OCI-LY1 (cell line): Measurements from ENCODE around the gene FOXA3.

Experiments used
- H2AFZ ChIP-seq: fragments of 200-600 bp; sonication (generic), shearing (Covaris generic); 2 replicates; pipeline ENCODE4 v1.6.0; 2014; ENCODE audit warnings: antibody characterized with exemption, mild to moderate bottlenecking, low read length
- H3F3A ChIP-seq: fragments of 200-600 bp; sonication (generic), shearing (Covaris generic); 2 replicates; pipeline ENCODE4 v1.6.0; 2014; ENCODE audit warnings: mild to moderate bottlenecking, antibody characterized with exemption, low read length, moderate library complexity; ENCODE audit not compliant: insufficient read depth
- H3K27ac ChIP-seq: fragments of 200-600 bp; sonication (generic); 2 replicates; pipeline ENCODE4 v1.5.1; 2014; ENCODE audit warnings: low read length, mixed run types, mild to moderate bottlenecking, low read depth; ENCODE audit not compliant: poor library complexity, severe bottlenecking
- H3K27me3 ChIP-seq: fragments of 200-600 bp; sonication (generic); 2 replicates; pipeline ENCODE4 v1.6.0; 2014; ENCODE audit warnings: antibody characterized with exemption, mild to moderate bottlenecking, low read length, moderate library complexity; ENCODE audit not compliant: insufficient read depth
- H3K36me3 ChIP-seq: fragments of 200-600 bp; sonication (generic); 2 replicates; pipeline ENCODE4 v1.6.1; 2014; ENCODE audit warnings: mild to moderate bottlenecking, antibody characterized with exemption, low read length, moderate library complexity, mixed read lengths; ENCODE audit not compliant: insufficient read depth
- H3K4me1 ChIP-seq: fragments of 200-600 bp; sonication (generic); 2 replicates; pipeline ENCODE4 v1.5.1; 2014; ENCODE audit warnings: mild to moderate bottlenecking, low read length, moderate library complexity; ENCODE audit not compliant: insufficient read depth, severe bottlenecking
- H3K4me2 ChIP-seq: fragments of 200-600 bp; sonication (generic), shearing (Covaris generic); 2 replicates; pipeline ENCODE4 v1.6.1; 2014; ENCODE audit warnings: low read length
- H3K4me3 ChIP-seq: fragments of 200-600 bp; sonication (generic); 2 replicates; pipeline ENCODE4 v1.5.1; 2014; ENCODE audit warnings: low read length, low read depth, mild to moderate bottlenecking, mixed read lengths; ENCODE audit not compliant: poor library complexity, severe bottlenecking
- H3K79me2 ChIP-seq: fragments of 200-600 bp; shearing (Covaris generic); 2 replicates; pipeline ENCODE4 v1.6.1; 2016; ENCODE audit warnings: mixed run types, low read length, mixed read lengths; ENCODE audit not compliant: insufficient read depth
- H3K9ac ChIP-seq: fragments of 200-600 bp; sonication (generic), shearing (Covaris generic); 2 replicates; pipeline ENCODE4 v1.6.1; 2014; ENCODE audit warnings: mild to moderate bottlenecking, low read length, mixed read lengths
- H3K9me2 ChIP-seq: fragments of 200-600 bp; sonication (generic), shearing (Covaris generic); 2 replicates; pipeline ENCODE4 v1.6.1; 2014; ENCODE audit warnings: low read depth, mild to moderate bottlenecking, low read length, mixed read lengths
- H3K9me3 ChIP-seq: fragments of 200-600 bp; shearing (Covaris generic); 2 replicates; pipeline ENCODE4 v1.6.1; 2014; ENCODE audit warnings: low read length, mixed read lengths
- H4K20me1 ChIP-seq: fragments of 200-600 bp; sonication (generic), shearing (Covaris generic); 2 replicates; pipeline ENCODE4 v1.6.0; 2016; ENCODE audit warnings: mild to moderate bottlenecking, low read length; ENCODE audit not compliant: insufficient read depth
- CTCF ChIP-seq: fragments of 200-600 bp; sonication (generic), shearing (Covaris generic); IDR thresholded peaks from 2 replicates; pipeline ENCODE4 v1.5.1; 2017; ENCODE audit warnings: mild to moderate bottlenecking, antibody characterized with exemption, low read length, moderate library complexity, mixed read lengths
- EZH2 ChIP-seq: fragments of 200-600 bp; sonication (generic), shearing (Covaris generic); IDR thresholded peaks from 2 replicates; pipeline ENCODE4 v1.8.0; 2017; ENCODE audit warnings: borderline replicate concordance, mixed run types, mild to moderate bottlenecking, antibody characterized with exemption, low read length, moderate library complexity, mixed read lengths

Gene FOXA3

GRCh38 chr19:45883881-45884681, 20.0 kb downstream of the FOXA3 start:
- Histone ChIP-seq H2AFZ (no peak overlapping the region), H3K36me3 (no peaks in the 10 kb centered on the region), H3K9me2 (no peaks in the 10 kb centered on the region), H3K27ac (no peak overlapping the region), H3K4me3 (peak overlapping the region; percentile 41), H3K79me2 (no peaks in the 10 kb centered on the region), H4K20me1 (no peaks in the 10 kb centered on the region), H3K4me1 (peaks cover 39% of the 10 kb centered on the region), H3K27me3 (no peaks in the 10 kb centered on the region), H3F3A (no peaks in the 10 kb centered on the region), H3K9me3 (no peaks in the 10 kb centered on the region), H3K9ac (peak overlapping the region; percentile 23; the same call in 1 of the 2 replicates), H3K4me2 (peak overlapping the region; percentile 94)
- TF ChIP-seq CTCF (no peak), EZH2 (no peak)

- no peak for TF ChIP-seq CTCF
- no peak for TF ChIP-seq EZH2
Observed at GRCh38 chr19:45884682-45885555, 20.8 kb downstream of the FOXA3 start.

GRCh38 chr19:45885556-45886426, 21.7 kb downstream of the FOXA3 start, which contains the start of gene IRF2BP1:
Gene IRF2BP1, minus strand, starts transcription at chr19:45886141. Its CDS starts 367 bp downstream, at chr19:45885774.
- Histone ChIP-seq H3K4me2 (peak within 1 kb of the TSS; percentile 94), H3K79me2 (no peaks in the 10 kb centered on the region), H3K4me1 (peaks cover 39% of the 10 kb centered on the region), H3K9me2 (no peaks in the 10 kb centered on the region), H3K9ac (peak within 1 kb of the TSS; percentile 87), H4K20me1 (no peaks in the 10 kb centered on the region), H3K4me3 (peak within 1 kb of the TSS; percentile 79), H3F3A (no peaks in the 10 kb centered on the region), H3K27ac (peak within 1 kb of the TSS; percentile 82), H3K9me3 (no peaks in the 10 kb centered on the region), H3K36me3 (no peaks in the 10 kb centered on the region), H2AFZ (no peak within 1 kb of the TSS), H3K27me3 (no peaks in the 10 kb centered on the region)
- TF ChIP-seq EZH2 (no peak), CTCF (no peak)

More at GRCh38 chr19:45884682-45885555, 20.8 kb downstream of the FOXA3 start:
- Histone ChIP-seq H3K79me2 (no peaks in the 10 kb centered on the region), H2AFZ (no peak overlapping the region), H3K36me3 (no peaks in the 10 kb centered on the region), H3K4me2 (peak overlapping the region; percentile 94), H3K4me3 (peak overlapping the region; percentile 79), H3K27me3 (no peaks in the 10 kb centered on the region), H3K9ac (peak overlapping the region; percentile 87), H4K20me1 (no peaks in the 10 kb centered on the region), H3K27ac (peak overlapping the region; percentile 15), H3K9me2 (no peaks in the 10 kb centered on the region), H3K9me3 (no peaks in the 10 kb centered on the region), H3F3A (no peaks in the 10 kb centered on the region), H3K4me1 (peaks cover 39% of the 10 kb centered on the region)
